HPDE6-E6E7 (cell line): ENCODE results near the gene TNRC6C.
"Not testable (repeated sequence)": the region's sequence is repeated elsewhere in the genome, so short reads cannot be mapped to it uniquely, and the experiment has no call there.

Experiments
- DNase-seq: peaks from one replicate; pipeline ENCODE4 v3.0.0; 2011; ENCODE audit warnings: missing footprints; ENCODE audit errors: extremely low spot score

The TNRC6C gene

GRCh38 chr17:78135858-78136500, 177.5 kb downstream of the TNRC6C start:
- DNase-seq, result no peak

- DNase-seq, result no peak
Observed at GRCh38 chr17:78137392-78138203, 179.1 kb downstream of the TNRC6C start.

- no peak for DNase-seq
Observed at GRCh38 chr17:78138204-78139060, 179.9 kb downstream of the TNRC6C start.

GRCh38 chr17:78139861-78140168, 181.3 kb downstream of the TNRC6C start:
- not testable (repeated sequence) for DNase-seq

- DNase-seq, result peak; percentile 88
Observed at GRCh38 chr17:78140169-78141051, 181.9 kb downstream of the TNRC6C start.

- DNase-seq, result no peak
Observed at GRCh38 chr17:78141437-78142118, 183.1 kb downstream of the TNRC6C start.

- DNase-seq, result peak; percentile 93
Observed at GRCh38 chr17:78142119-78142861, 183.8 kb downstream of the TNRC6C start.

GRCh38 chr17:78143214-78144146, 185.0 kb downstream of the TNRC6C start:
- no peak for DNase-seq

- DNase-seq, result no peak
Observed at GRCh38 chr17:78144147-78144719, 185.7 kb downstream of the TNRC6C start.

GRCh38 chr17:78144736-78145641, 186.5 kb downstream of the TNRC6C start:
- no peak for DNase-seq

- DNase-seq, result no peak
Observed at GRCh38 chr17:78146471-78146869, 188.0 kb downstream of the TNRC6C start.

- no peak for DNase-seq
Observed at GRCh38 chr17:78146881-78147280, 188.4 kb downstream of the TNRC6C start.

- DNase-seq, result no peak
Observed at GRCh38 chr17:78147315-78147998, 189.0 kb downstream of the TNRC6C start.

- no peak for DNase-seq
Observed at GRCh38 chr17:78148286-78149016, 189.9 kb downstream of the TNRC6C start.

GRCh38 chr17:78151514-78152008, 193.1 kb downstream of the TNRC6C start:
- DNase-seq, result peak; percentile 70
